DMS114 treated with DMSO at 0.1 percent for 48 hours (cell line): ENCODE measurements around the gene MED17.
"Not testable (repeated sequence)": the region's sequence is repeated elsewhere in the genome, so short reads cannot be mapped to it uniquely, and the experiment has no call there.

Source experiments
- DNase-seq: peaks from one replicate; lab custom pipeline; 2025; ENCODE audit not compliant: unreplicated experiment; lab: John Stamatoyannopoulos, UW

The MED17 gene

GRCh38 chr11:93784145-93784934 lies at the start of gene MED17:
TSS of gene MED17 (plus strand) at chr11:93784282. CDS start at chr11:93784514, 232 bp downstream.
- DNase-seq: peak; percentile 79

- no peak for DNase-seq
Measured at GRCh38 chr11:93734427-93735222, 49.5 kb upstream of the MED17 start.

GRCh38 chr11:93735627-93736026 lies 48.5 kb upstream of the MED17 start:
- no peak for DNase-seq

GRCh38 chr11:93736129-93736528 lies 48.0 kb upstream of the MED17 start:
- no peak for DNase-seq

- no peak for DNase-seq
Measured at GRCh38 chr11:93737904-93738612, 46.0 kb upstream of the MED17 start.

- DNase-seq: no peak
Measured at GRCh38 chr11:93738647-93739081, 45.4 kb upstream of the MED17 start.

- no peak for DNase-seq
Measured at GRCh38 chr11:93740031-93740729, 43.9 kb upstream of the MED17 start.

GRCh38 chr11:93740730-93741093 lies 43.4 kb upstream of the MED17 start:
- peak; percentile 44 for DNase-seq

- DNase-seq: peak; percentile 91
Measured at GRCh38 chr11:93741094-93741881, 42.8 kb upstream of the MED17 start, which contains the start of the genes C11orf54 and TAF1D. TSS of gene C11orf54 (plus strand) at chr11:93741672. CDS start at chr11:93747394, 5,722 bp downstream. TSS of gene TAF1D (minus strand) at chr11:93741495. CDS start at chr11:93739304, 2,191 bp downstream.

- DNase-seq: no peak
Measured at GRCh38 chr11:93741882-93742226, 42.2 kb upstream of the MED17 start.

- DNase-seq: no peak
Measured at GRCh38 chr11:93743291-93743690, 40.8 kb upstream of the MED17 start.

- DNase-seq: no peak
Measured at GRCh38 chr11:93744669-93745004, 39.4 kb upstream of the MED17 start.

GRCh38 chr11:93745005-93745755 lies 38.9 kb upstream of the MED17 start:
- DNase-seq: not testable (repeated sequence)

- no peak for DNase-seq
Measured at GRCh38 chr11:93746101-93746500, 38.0 kb upstream of the MED17 start.

GRCh38 chr11:93747122-93747521 lies 37.0 kb upstream of the MED17 start:
- DNase-seq: no peak

GRCh38 chr11:93751001-93751400 lies 33.1 kb upstream of the MED17 start:
- DNase-seq: no peak

- no peak for DNase-seq
Measured at GRCh38 chr11:93753241-93753640, 30.8 kb upstream of the MED17 start.

- DNase-seq: no peak
Measured at GRCh38 chr11:93756748-93757147, 27.3 kb upstream of the MED17 start.

- DNase-seq: no peak
Measured at GRCh38 chr11:93757301-93757700, 26.8 kb upstream of the MED17 start.
